22Rv1 (cell line): ENCODE results near the gene MAT2A.
A peak's percentile ranks its signal among the peaks of the same experiment; 100 is the strongest.

Experiments
- H3K27ac ChIP-seq: fragments of 450-650 bp; 2 replicates; pipeline ENCODE4 v1.5.1; 2017
- CTCF ChIP-seq: fragments of 450-650 bp; IDR thresholded peaks from 2 replicates; pipeline ENCODE4 v1.5.1; 2017; ENCODE audit warnings: mild to moderate bottlenecking
- ZFX ChIP-seq: fragments of 450-650 bp; IDR thresholded peaks from 2 replicates; pipeline ENCODE4 v1.6.1; 2017; ENCODE audit warnings: antibody characterized with exemption, borderline replicate concordance

The MAT2A gene

DNA sequence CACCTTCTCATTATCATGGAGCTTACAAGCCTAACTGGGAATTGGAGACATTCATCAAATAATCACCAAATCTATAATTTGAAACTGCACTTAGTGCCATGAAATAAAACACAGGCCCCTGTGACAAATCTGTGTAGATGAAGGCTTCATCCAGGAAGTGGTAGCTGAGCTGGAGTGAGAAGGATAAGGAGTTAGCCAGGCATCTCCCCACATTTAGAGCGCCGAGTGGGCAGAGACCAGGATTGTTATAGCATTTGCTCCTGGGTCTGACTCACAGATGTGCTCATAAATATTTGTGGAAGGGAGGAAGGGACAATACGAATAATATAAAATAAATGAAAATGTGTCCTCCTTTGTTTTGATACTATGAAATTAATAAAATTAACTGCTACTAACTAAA, 2.5 kb upstream of the MAT2A start:
- TF ChIP-seq CTCF (no peak), ZFX (no peak)
- no peak overlapping the region for H3K27ac ChIP-seq

DNA sequence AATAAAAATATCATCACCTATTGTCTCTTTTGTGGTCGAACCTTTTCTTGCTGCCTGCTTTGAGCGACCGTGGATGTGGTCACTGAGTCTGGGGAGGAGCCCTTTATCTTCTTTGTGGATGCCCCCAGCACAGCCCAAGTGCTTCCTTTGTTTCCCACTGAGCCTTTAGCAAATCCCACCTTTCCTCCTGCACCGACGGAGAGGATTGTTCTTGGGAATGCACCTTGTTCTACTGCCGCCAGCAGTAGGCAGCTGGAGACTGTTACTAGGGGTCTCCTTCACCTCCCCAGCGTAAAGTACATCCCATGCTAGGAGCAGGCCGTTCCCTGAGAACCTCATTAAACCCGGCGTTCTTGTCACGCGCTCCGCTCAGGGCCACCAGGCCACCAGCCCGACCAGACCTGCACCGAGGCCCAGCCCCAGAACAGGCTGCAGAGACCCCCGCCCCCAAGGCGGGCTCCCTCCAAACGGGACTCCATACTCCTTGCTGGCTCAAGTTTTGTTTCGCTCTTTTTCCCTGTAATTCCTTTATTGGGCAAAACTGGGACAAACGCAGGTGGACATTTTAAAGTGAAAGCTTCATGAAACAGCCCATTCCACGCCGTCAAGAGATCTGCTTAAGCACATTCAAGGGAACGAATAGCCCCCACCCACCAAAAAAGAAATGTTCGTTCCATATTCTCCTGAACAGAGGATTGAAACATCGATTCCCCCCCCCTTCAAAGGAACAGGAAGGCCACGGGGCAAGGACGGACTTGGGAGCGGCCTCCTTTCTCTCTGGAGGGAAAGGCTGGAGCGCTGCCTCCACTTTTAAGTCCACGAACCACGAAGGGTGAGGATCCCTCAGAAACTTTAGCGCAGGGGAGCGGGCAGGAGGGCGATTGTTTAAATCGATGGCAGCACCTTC, 1.1 kb upstream of the MAT2A start:
- peak overlapping the region; percentile 97 for H3K27ac ChIP-seq
- TF ChIP-seq ZFX, result no peak
- no peak for TF ChIP-seq CTCF

GRCh38 chr2:85539361-85540132, 579 bp downstream of the MAT2A start:
- no peak for TF ChIP-seq CTCF
- TF ChIP-seq ZFX, result no peak
- H3K27ac ChIP-seq, result peak overlapping the region; percentile 97

DNA sequence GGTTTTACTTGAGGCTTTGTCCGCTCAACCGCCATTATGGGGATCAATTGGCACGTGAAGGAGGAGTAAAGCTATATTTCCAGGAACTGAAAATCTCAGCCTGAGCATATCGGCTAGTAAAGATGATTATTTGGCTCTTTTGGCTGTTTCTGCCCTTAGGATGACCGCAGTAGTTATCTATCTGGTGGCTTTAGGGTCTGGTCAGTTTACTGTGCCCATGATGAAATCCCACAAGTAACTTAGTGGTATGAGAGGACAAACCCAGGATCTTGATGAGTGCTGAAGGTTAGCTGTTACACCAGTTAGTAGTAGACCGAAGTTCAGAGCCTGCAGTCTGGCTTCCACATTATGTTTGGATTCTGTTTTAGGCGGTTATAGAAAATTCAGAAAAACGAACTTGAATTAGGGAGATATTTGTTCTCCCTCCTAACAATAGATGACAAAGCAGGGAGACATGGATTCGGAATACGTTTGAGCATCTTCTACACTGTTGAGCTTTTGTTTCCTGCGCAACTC, 1.2 kb downstream of the MAT2A start:
- H3K27ac ChIP-seq, result peak overlapping the region; percentile 97
- no peak for TF ChIP-seq CTCF
- TF ChIP-seq ZFX, result no peak

- peak overlapping the region; percentile 97 for H3K27ac ChIP-seq
- no peak for TF ChIP-seq ZFX
- no peak for TF ChIP-seq CTCF
Measured at GRCh38 chr2:85541262-85541661, 2.3 kb downstream of the MAT2A start.

- peak overlapping the region; percentile 97 for H3K27ac ChIP-seq
Measured at GRCh38 chr2:85541753-85542457, 2.9 kb downstream of the MAT2A start.

More at GRCh38 chr2:85541753-85542457, 2.9 kb downstream of the MAT2A start:
- no peak for TF ChIP-seq CTCF
- no peak for TF ChIP-seq ZFX
